GM23338 (cell line): ENCODE measurements around the gene NKAIN2. TPM values are rescaled to one million over a fixed set of nuclear protein-coding genes. Genes with fewer than 3 reads are reported as not detected.

Experiments used
- ATAC-seq: fragments of 200-7000 bp; cut with Tn5 transposase; 3 replicates; pipeline ENCODE4 v1.9.1; 2020
- DNase-seq: peaks from one replicate; pipeline ENCODE4 v3.0.0-alpha.2; 2015; ENCODE audit warnings: low spot score
- H2AFZ ChIP-seq: fragments of 200-600 bp; sonication (generic); 2 replicates; pipeline ENCODE4 v1.8.0; 2016; ENCODE audit warnings: antibody characterized with exemption, mild to moderate bottlenecking, moderate library complexity
- H3F3A ChIP-seq: fragments of 200-600 bp; sonication (generic); replicated peaks from 2 replicates; pipeline ENCODE4 v1.8.0; 2017; ENCODE audit warnings: antibody characterized with exemption, mixed run types, low read depth
- H3K27ac ChIP-seq: fragments of 200-600 bp; sonication (generic); 2 replicates; pipeline ENCODE4 v1.6.1; 2016; ENCODE audit warnings: low read depth
- H3K27me3 ChIP-seq: fragments of 200-600 bp; sonication (generic); 2 replicates; pipeline ENCODE4 v1.8.0; 2016; ENCODE audit warnings: mild to moderate bottlenecking, mixed run types, moderate library complexity; ENCODE audit not compliant: insufficient read depth
- H3K36me3 ChIP-seq: fragments of 200-600 bp; sonication (generic); 2 replicates; pipeline ENCODE4 v1.8.0; 2016; ENCODE audit warnings: mild to moderate bottlenecking; ENCODE audit not compliant: insufficient read depth
- H3K4me1 ChIP-seq: fragments of 200-600 bp; sonication (generic); 2 replicates; pipeline ENCODE4 v1.8.0; 2016; ENCODE audit warnings: mild to moderate bottlenecking, moderate library complexity; ENCODE audit not compliant: insufficient read depth
- H3K4me2 ChIP-seq: fragments of 200-600 bp; sonication (generic); 2 replicates; pipeline ENCODE4 v1.7.1; 2017; ENCODE audit warnings: mixed run types
- H3K4me3 ChIP-seq: fragments of 200-600 bp; sonication (generic); 2 replicates; pipeline ENCODE4 v1.6.1; 2016; ENCODE audit warnings: mixed run types
- H3K79me2 ChIP-seq: fragments of 200-600 bp; sonication (generic); replicated peaks from 2 replicates; pipeline ENCODE4 v1.8.0; 2017; ENCODE audit warnings: mild to moderate bottlenecking; ENCODE audit not compliant: insufficient read depth
- H3K9me2 ChIP-seq: fragments of 200-600 bp; sonication (generic); 2 replicates; pipeline ENCODE4 v1.8.0; 2017; ENCODE audit not compliant: insufficient read depth
- H4K20me1 ChIP-seq: fragments of 200-600 bp; sonication (generic); replicated peaks from 2 replicates; pipeline ENCODE4 v1.8.0; 2017; ENCODE audit warnings: mild to moderate bottlenecking; ENCODE audit not compliant: insufficient read depth
- H3K27ac Mint-ChIP-seq: 2 replicates; pipeline ENCODE4 v1.8.0; 2020; ENCODE audit warnings: inconsistent platforms, mild to moderate bottlenecking, moderate library complexity, mixed read lengths
- H3K27me3 Mint-ChIP-seq: 3 replicates; pipeline ENCODE4 v1.8.0; 2022; ENCODE audit warnings: low read depth, mild to moderate bottlenecking, moderate library complexity, mixed read lengths, inconsistent platforms; ENCODE audit not compliant: insufficient read depth, poor library complexity
- H3K36me3 Mint-ChIP-seq: 3 replicates; pipeline ENCODE4 v1.8.0; 2021; ENCODE audit warnings: low read depth, mild to moderate bottlenecking, inconsistent platforms, moderate library complexity, mixed read lengths
- H3K4me1 Mint-ChIP-seq: 3 replicates; pipeline ENCODE4 v1.8.0; 2020; ENCODE audit warnings: mild to moderate bottlenecking, inconsistent platforms, mixed read lengths
- H3K4me3 Mint-ChIP-seq: 3 replicates; pipeline ENCODE4 v1.8.0; 2021; ENCODE audit warnings: moderate library complexity, mild to moderate bottlenecking, inconsistent platforms, mixed read lengths
- H3K9me3 Mint-ChIP-seq: 3 replicates; pipeline ENCODE4 v1.8.0; 2020; ENCODE audit warnings: moderate library complexity, mild to moderate bottlenecking, inconsistent platforms, mixed read lengths
- CREB1 ChIP-seq: fragments of 250-450 bp; sonication (Bioruptor Pico); IDR thresholded peaks from 2 replicates; pipeline ENCODE4 v1.5.0; 2020; ENCODE audit warnings: low read depth, mild to moderate bottlenecking, moderate library complexity
- CTCF ChIP-seq, 2 experiments: fragments of 200-600 bp in 1 of 2; sonication (generic) in 1 of 2; conservative IDR thresholded peaks; 2 replicates each; pipeline versions ENCODE4 v1.5.1 to v1.6.1; 2016 to 2017; ENCODE audit warnings: antibody characterized with exemption in 2 of 2, low read depth in 2 of 2, mild to moderate bottlenecking in 2 of 2, moderate library complexity in 1 of 2
- EZH2 ChIP-seq: fragments of 200-600 bp; sonication (generic); IDR thresholded peaks from one replicate; pipeline ENCODE4 v1.8.0; 2017; ENCODE audit warnings: antibody characterized with exemption, mild to moderate bottlenecking, low read depth; ENCODE audit not compliant: unreplicated experiment
- EZH2phosphoT487 ChIP-seq: fragments of 200-600 bp; sonication (generic); IDR thresholded peaks from one replicate; pipeline ENCODE4 v1.8.1; 2018; ENCODE audit warnings: antibody characterized with exemption; ENCODE audit not compliant: unreplicated experiment
- JUNB ChIP-seq: IDR thresholded peaks from one replicate; pipeline ENCODE4 v1.6.1; 2016; ENCODE audit warnings: antibody characterized with exemption; ENCODE audit not compliant: unreplicated experiment
- NANOG ChIP-seq: IDR thresholded peaks from 2 replicates; pipeline ENCODE4 v1.6.1; 2016; ENCODE audit warnings: antibody characterized with exemption, borderline replicate concordance
- REST ChIP-seq: IDR thresholded peaks from one replicate; pipeline ENCODE4 v1.6.1; 2018; ENCODE audit warnings: antibody characterized with exemption; ENCODE audit not compliant: unreplicated experiment
- ZNF462 ChIP-seq: fragments of 250-450 bp; sonication (Bioruptor Pico); IDR thresholded peaks from 2 replicates; pipeline ENCODE4 v1.5.0; 2020; ENCODE audit warnings: mild to moderate bottlenecking, moderate library complexity
- polyA plus RNA-seq: library from polyadenylated mRNA; unstranded; fragments of >200 nt; fragmentation: Nextera tagmentation; extraction: Ambion mirVana; gene quantifications from 2 replicates; pipeline ENCODE4 v1.2.1, GENCODE V29; 2016
- total RNA-seq: library from RNA; depleted of rRNA; stranded (reverse); fragments of >200 nt; shearing (Covaris generic); gene quantifications from 2 replicates; pipeline ENCODE4 v1.2.3, GENCODE V29; 2014

Gene NKAIN2
- total and polyA plus RNA-seq, 2 experiments from 2014 or later = 0.39 to 1.1 TPM

DNA sequence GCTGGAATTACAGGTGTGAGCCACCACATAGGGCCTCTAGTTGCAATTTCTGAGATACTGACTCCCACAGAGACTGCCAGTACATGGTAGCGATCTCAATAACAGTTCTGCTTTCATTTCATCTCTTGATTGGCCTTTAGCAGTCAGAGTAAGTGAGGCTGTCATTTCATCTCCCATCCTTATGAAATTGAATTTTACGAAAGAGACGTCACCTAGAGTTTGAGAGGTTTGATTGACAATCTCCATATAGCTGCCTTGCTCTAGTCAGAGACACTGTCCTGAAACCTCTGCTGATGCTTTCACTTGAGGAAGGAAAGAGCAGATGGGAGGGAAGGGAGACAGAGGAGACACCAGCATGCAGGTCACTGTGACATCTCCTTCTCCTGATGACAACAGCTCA is 466.1 kb downstream of the NKAIN2 start:
- Mint-ChIP-seq H3K27me3 (peaks cover 2% of the 10 kb centered on the region), H3K9me3 (peaks cover 12% of the 10 kb centered on the region; the same call in 2 of the 3 replicates), H3K36me3 (peaks cover 12% of the 10 kb centered on the region; the same call in 2 of the 3 replicates), H3K4me3 (no peak overlapping the region), H3K27ac (no peak overlapping the region), H3K4me1 (no peaks in the 10 kb centered on the region)
- no peak for ATAC-seq
- Histone ChIP-seq H3K36me3 (no peaks in the 10 kb centered on the region), H2AFZ (no peak overlapping the region), H3K27ac (no peak overlapping the region), H3K79me2 (no peaks in the 10 kb centered on the region), H3K4me1 (no peaks in the 10 kb centered on the region), H3K4me3 (no peak overlapping the region), H3K4me2 (no peak overlapping the region), H4K20me1 (no peaks in the 10 kb centered on the region), H3K27me3 (no peaks in the 10 kb centered on the region), H3F3A (no peaks in the 10 kb centered on the region), H3K9me2 (no peaks in the 10 kb centered on the region)
- no peak for DNase-seq
- TF ChIP-seq REST (no peak), EZH2phosphoT487 (no peak), CTCF (conservative IDR thresholded peaks at IDR 0.05; ENCODE audit: low read depth in 2 of 2) (no peak), ZNF462 (CRISPR knock-in tag) (no peak), JUNB (no peak), EZH2 (no peak), NANOG (no peak), CREB1 (CRISPR knock-in tag) (no peak)
